OCI-LY3 (cell line): Measurements from ENCODE around the gene MYLK4.

Experiments
- H2AFZ ChIP-seq: fragments of 200-600, 300-600 bp; shearing (Covaris generic); 2 replicates; pipeline ENCODE4 v1.6.0; 2014; ENCODE audit warnings: antibody characterized with exemption, low read depth, low read length
- H3K27ac ChIP-seq: fragments of 200-600, 300-600 bp; sonication (generic); 2 replicates; pipeline ENCODE4 v1.5.1; 2014; ENCODE audit warnings: mild to moderate bottlenecking, low read length, moderate library complexity, mixed read lengths
- H3K27me3 ChIP-seq: fragments of 200-600, 300-600 bp; sonication (generic); 2 replicates; pipeline ENCODE4 v1.6.1; 2014; ENCODE audit warnings: low read depth, low read length, mixed read lengths
- H3K36me3 ChIP-seq: fragments of 200-600, 300-600 bp; sonication (generic); replicated peaks from 2 replicates; pipeline ENCODE3; 2014; ENCODE audit warnings: low read depth, low read length, mixed read lengths
- H3K4me1 ChIP-seq: fragments of 300-600, 200-600 bp; sonication (generic); 2 replicates; pipeline ENCODE4 v1.6.1; 2014; ENCODE audit warnings: low read length, mixed read lengths
- H3K4me2 ChIP-seq: fragments of 200-600, 300-600 bp; sonication (generic); 2 replicates; pipeline ENCODE4 v1.6.1; 2014; ENCODE audit warnings: low read length, mixed read lengths
- H3K4me3 ChIP-seq: fragments of 300-600, 200-600 bp; sonication (generic); 2 replicates; pipeline ENCODE4 v1.5.1; 2014; ENCODE audit warnings: antibody characterized with exemption, mild to moderate bottlenecking, low read length, moderate library complexity
- H3K79me2 ChIP-seq: fragments of 300-600, 200-600 bp; shearing (Covaris generic); 2 replicates; pipeline ENCODE4 v1.6.1; 2014; ENCODE audit warnings: mild to moderate bottlenecking, low read length, mixed read lengths
- H3K9ac ChIP-seq: fragments of 300-600, 200-600 bp; shearing (Covaris generic); 2 replicates; pipeline ENCODE4 v1.6.0; 2014; ENCODE audit warnings: mild to moderate bottlenecking, low read length, moderate library complexity
- H3K9me3 ChIP-seq: fragments of 200-600, 300-600 bp; shearing (Covaris generic); 2 replicates; pipeline ENCODE4 v1.6.1; 2014; ENCODE audit warnings: low read length, mixed read lengths; ENCODE audit not compliant: insufficient read depth
- H4K20me1 ChIP-seq: fragments of 200-600, 300-600 bp; sonication (generic); 2 replicates; pipeline ENCODE4 v1.6.1; 2016; ENCODE audit warnings: low read length, mixed read lengths; ENCODE audit not compliant: insufficient read depth
- CTCF ChIP-seq: fragments of 200-600, 300-600 bp; sonication (generic); IDR thresholded peaks from 2 replicates; pipeline ENCODE4 v1.5.1; 2014; ENCODE audit warnings: antibody characterized with exemption, low read length, low read depth
- EZH2phosphoT487 ChIP-seq: fragments of 200-600 bp; shearing (Covaris generic); IDR thresholded peaks from 2 replicates; pipeline ENCODE4 v1.6.1; 2018; ENCODE audit warnings: antibody characterized with exemption, mixed run types, low read depth

The MYLK4 gene

DNA sequence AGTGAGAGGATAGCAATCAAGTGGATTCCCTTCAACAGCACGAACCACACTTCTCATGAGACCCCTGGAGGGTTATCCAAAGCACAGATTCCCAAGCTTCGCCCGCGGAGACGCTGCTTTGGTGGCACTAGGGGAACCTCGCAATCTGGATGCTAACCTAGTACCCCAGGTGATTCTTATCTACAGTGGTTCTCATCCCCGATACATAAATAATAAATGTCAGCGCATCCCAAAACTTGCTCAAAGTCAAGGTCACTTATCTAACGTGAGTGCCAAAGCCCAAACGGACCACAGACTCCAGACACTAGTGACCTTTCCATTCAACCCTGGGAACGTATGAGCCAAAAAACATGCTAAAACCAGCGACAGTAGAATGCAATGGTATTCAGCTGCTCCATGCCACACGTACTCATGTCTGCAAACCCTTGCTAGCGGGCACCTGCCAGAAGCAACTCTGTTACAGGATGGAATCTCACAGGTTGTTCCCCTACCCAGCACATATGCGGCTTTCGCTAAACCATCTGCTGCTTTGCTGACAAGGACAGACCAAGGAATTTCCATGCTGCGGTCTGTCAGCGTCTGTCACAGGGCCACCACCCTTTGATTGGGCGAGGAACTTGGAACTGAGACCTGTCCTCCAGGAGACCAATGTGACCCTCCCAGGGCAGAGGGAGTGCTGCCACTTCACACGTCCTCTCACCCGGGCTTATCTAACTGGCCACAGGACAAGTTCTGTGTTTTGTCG lies 16.8 kb downstream of the MYLK4 start:
- Histone ChIP-seq H3K9ac (no peak overlapping the region), H3K4me1 (peaks cover 22% of the 10 kb centered on the region), H3K9me3 (no peaks in the 10 kb centered on the region), H3K36me3 (no peaks in the 10 kb centered on the region), H3K79me2 (no peaks in the 10 kb centered on the region), H3K27ac (peak overlapping the region; percentile 33), H3K27me3 (no peaks in the 10 kb centered on the region), H4K20me1 (no peaks in the 10 kb centered on the region), H3K4me2 (peak overlapping the region; percentile 53), H3K4me3 (0 out of 2 replicates have a peak overlapping the region, but pooled peaks have one; percentile 4), H2AFZ (peak overlapping the region; percentile 92; the same call in 1 of the 2 replicates)
- TF ChIP-seq EZH2phosphoT487: no peak

DNA sequence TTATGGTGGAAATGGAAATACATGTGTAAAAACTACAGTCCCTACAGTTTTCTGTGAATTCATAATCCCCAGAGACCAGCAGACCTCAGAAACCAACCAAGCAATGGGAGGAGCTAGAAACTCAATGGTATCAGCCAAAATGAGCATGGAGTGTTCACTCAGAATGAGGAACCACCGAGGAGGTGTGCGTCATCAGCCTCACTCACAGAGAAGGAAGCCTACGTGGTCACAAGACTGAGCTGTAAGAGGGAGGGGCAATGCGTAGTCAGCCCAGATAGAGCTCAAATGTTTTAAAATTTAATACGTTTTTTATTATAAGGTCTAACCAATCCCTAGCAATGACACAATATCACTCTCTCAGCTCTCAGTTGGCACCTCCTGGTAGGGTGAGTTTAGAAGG lies 17.4 kb downstream of the MYLK4 start:
- H3K9ac ChIP-seq: no peak overlapping the region

DNA sequence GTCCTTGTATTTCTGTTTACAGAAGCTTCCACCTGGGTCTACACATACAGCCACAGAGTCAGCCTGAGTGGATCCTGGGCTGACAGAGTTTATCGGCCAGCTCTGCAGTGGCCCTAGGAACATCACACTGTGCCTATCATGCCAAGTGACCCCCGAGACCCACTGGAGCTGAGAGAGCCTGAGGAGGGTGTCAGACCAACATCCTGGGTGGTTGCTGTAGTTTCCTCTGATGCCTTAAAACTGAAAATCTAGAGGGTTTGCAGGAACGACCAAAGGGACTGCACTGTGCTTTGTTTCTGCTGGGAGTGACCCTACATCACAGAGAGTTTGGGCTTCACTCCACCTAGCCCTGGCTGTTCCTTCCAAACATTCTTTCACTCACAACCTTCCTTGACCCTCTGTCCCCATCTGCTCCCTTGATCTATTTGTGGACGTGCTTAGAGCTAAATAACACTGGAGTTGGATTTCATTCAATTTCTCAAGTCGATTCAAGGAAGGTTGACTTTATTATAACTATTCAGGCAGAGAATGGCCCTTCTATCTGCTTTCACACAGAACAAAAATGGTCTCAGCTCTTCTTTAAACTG lies 18.1 kb downstream of the MYLK4 start:
- Histone ChIP-seq H2AFZ (0 out of 2 replicates have a peak overlapping the region, but pooled peaks have one; percentile 92), H3K36me3 (no peaks in the 10 kb centered on the region), H3K4me1 (peaks cover 18% of the 10 kb centered on the region), H3K9me3 (no peaks in the 10 kb centered on the region), H3K27ac (peak overlapping the region; percentile 39), H3K79me2 (no peaks in the 10 kb centered on the region), H3K9ac (no peak overlapping the region), H4K20me1 (no peaks in the 10 kb centered on the region), H3K4me2 (peak overlapping the region; percentile 53), H3K27me3 (no peaks in the 10 kb centered on the region), H3K4me3 (no peak overlapping the region)
- TF ChIP-seq EZH2phosphoT487 (no peak), CTCF (no peak)

More for the DNA sequence above, 17.4 kb downstream of the MYLK4 start:
- Histone ChIP-seq H2AFZ (peak overlapping the region; percentile 92; the same call in 1 of the 2 replicates), H3K27me3 (no peaks in the 10 kb centered on the region), H3K4me1 (peaks cover 22% of the 10 kb centered on the region), H3K27ac (peak overlapping the region; percentile 39), H3K79me2 (no peaks in the 10 kb centered on the region), H3K4me3 (0 out of 2 replicates have a peak overlapping the region, but pooled peaks have one; percentile 4), H3K36me3 (no peaks in the 10 kb centered on the region), H3K9me3 (no peaks in the 10 kb centered on the region), H4K20me1 (no peaks in the 10 kb centered on the region), H3K4me2 (peak overlapping the region; percentile 53)
- no peak for TF ChIP-seq EZH2phosphoT487
- no peak for TF ChIP-seq CTCF

- Histone ChIP-seq H3K27me3 (no peaks in the 10 kb centered on the region), H3K9ac (no peak overlapping the region), H3K27ac (no peak overlapping the region), H4K20me1 (no peaks in the 10 kb centered on the region), H2AFZ (no peak overlapping the region), H3K4me3 (no peak overlapping the region), H3K36me3 (no peaks in the 10 kb centered on the region), H3K9me3 (no peaks in the 10 kb centered on the region), H3K4me2 (no peak overlapping the region), H3K4me1 (peaks cover 18% of the 10 kb centered on the region), H3K79me2 (no peaks in the 10 kb centered on the region)
- TF ChIP-seq CTCF (no peak), EZH2phosphoT487 (no peak)
Measured at GRCh38 chr6:2731281-2731909, 19.3 kb downstream of the MYLK4 start.
